Activated T-helper 2 cell treated with anti-CD3 and anti-CD28 coated beads, Interferon-gamma antibody, Interleukin-2, Interleukin-4, amounts not matched to agents 10 μg/mL and 5 μg/mL and 100 μg/mL, durations not matched to agents 14 hours and 24 hours and 36 hours (primary cell): ENCODE measurements around the gene CDKN1B. TPM values are rescaled to one million over a fixed set of nuclear protein-coding genes. Genes with fewer than 3 reads are reported as not detected.

Experiments
- DNase-seq: peaks from one replicate; pipeline ENCODE4 v3.0.0; 2021; ENCODE audit warnings: low spot score
- H3K27ac Mint-ChIP-seq: one replicate; pipeline ENCODE4 v1.8.0; 2021; ENCODE audit warnings: mixed read lengths
- H3K27me3 Mint-ChIP-seq: one replicate; pipeline ENCODE4 v1.8.0; 2021; ENCODE audit warnings: low read depth, mixed read lengths
- H3K36me3 Mint-ChIP-seq: one replicate; pipeline ENCODE4 v1.8.0; 2021; ENCODE audit warnings: low read depth, mixed read lengths
- H3K4me1 Mint-ChIP-seq: one replicate; pipeline ENCODE4 v1.8.0; 2021; ENCODE audit warnings: low read depth, mixed read lengths
- H3K4me3 Mint-ChIP-seq: one replicate; pipeline ENCODE4 v1.8.0; 2021; ENCODE audit warnings: low read depth, mild to moderate bottlenecking, moderate library complexity, mixed read lengths
- H3K9me3 Mint-ChIP-seq: one replicate; pipeline ENCODE4 v1.8.0; 2021; ENCODE audit warnings: mixed read lengths
- intact Hi-C: fragments of 100-400 bp; cut with micrococcal nuclease; formaldehyde crosslinking; loops from one replicate; pipeline ENCODE4 v1.15.1; 2023
- total RNA-seq: library from RNA; stranded (reverse); gene quantifications from 2 replicates; pipeline ENCODE4 v1.2.3, GENCODE V29; 2022

CDKN1B gene
- total RNA-seq, 1 donor from 2014 or later: 53.4 TPM

GRCh38 chr12:12714276-12715021, 2.7 kb upstream of the CDKN1B start:
- Mint-ChIP-seq H3K36me3 (peaks cover 29% of the 10 kb centered on the region), H3K27me3 (no peaks in the 10 kb centered on the region), H3K4me3 (peak overlapping the region; percentile 90), H3K4me1 (peaks cover 44% of the 10 kb centered on the region), H3K9me3 (no peaks in the 10 kb centered on the region), H3K27ac (peak overlapping the region; percentile 98)
- peak; percentile 44 for DNase-seq
- intact Hi-C loops: loop anchor here (1.0 to 5.0 kb wide), 7 partner anchors 18 to 1062 kb away; partner anchors contain the start of genes BORCS5 and GPR19

DNA sequence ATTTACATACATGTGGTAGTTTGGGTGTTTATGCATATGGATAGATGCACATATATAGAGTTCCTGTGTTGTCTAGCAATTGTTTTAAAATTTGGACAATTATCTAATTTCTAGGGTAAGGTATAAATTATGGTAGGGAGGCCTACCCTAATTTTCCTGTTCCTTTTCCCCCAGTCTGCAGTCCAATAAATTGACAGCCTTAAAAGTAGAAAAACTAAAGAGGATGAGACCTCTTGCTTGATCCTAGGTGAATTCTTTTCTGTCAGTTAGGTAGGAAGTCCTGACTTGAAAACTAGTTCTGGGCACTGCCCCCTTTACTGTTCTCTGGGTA, 2.1 kb upstream of the CDKN1B start:
- H3K4me3 Mint-ChIP-seq: peak overlapping the region; percentile 90
- H3K27me3 Mint-ChIP-seq: no peaks in the 10 kb centered on the region
- H3K27ac Mint-ChIP-seq: peak overlapping the region; percentile 98
- no peak for DNase-seq
- H3K4me1 Mint-ChIP-seq: peaks cover 45% of the 10 kb centered on the region
- peaks cover 35% of the 10 kb centered on the region for H3K36me3 Mint-ChIP-seq
- intact Hi-C loops: loop anchor here (1.0 to 5.0 kb wide), 7 partner anchors 19 to 1063 kb away; partner anchors contain the start of genes BORCS5 and GPR19
- no peaks in the 10 kb centered on the region for H3K9me3 Mint-ChIP-seq

DNA sequence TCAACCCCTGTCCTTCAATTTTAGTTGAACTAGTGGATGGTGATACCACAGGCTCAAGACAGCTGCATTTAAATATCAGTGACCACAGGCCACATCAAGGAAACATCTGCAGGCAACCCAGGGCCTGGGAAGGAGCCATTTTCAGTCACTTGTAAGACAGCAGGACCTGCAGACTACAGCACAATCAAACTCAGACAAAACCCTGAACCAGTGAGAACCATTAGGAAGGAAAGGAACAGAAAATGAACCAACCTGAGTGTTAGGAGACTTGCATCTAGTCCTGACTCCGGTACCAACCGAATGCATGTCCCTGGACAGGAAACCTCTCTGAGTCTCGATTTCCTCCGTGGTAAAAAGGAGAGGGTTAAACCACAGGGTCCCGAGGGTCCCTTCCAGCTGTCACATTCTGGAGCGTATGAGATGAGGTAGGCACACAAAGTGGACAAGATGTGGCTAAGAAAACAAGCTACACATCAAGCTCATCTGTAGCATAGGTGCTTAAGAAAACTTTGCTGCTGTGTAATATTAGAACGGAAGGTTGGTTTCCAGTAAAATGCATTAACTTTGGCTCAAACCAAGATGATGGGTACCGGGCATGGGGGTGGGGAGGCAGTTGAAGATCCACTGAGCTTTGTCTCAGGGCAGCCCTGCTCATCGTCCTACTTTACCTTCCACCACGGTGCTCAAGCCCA, 1.6 kb upstream of the CDKN1B start:
- no peak for DNase-seq
- intact Hi-C loops: loop anchor here (1.0 to 5.0 kb wide), 7 partner anchors 19 to 1063 kb away; partner anchors contain the start of genes BORCS5 and GPR19
- peaks cover 47% of the 10 kb centered on the region for H3K4me1 Mint-ChIP-seq

GRCh38 chr12:12716151-12716792, 896 bp upstream of the CDKN1B start:
- Mint-ChIP-seq H3K27ac (peak overlapping the region; percentile 98), H3K27me3 (no peaks in the 10 kb centered on the region), H3K9me3 (no peaks in the 10 kb centered on the region), H3K36me3 (peaks cover 47% of the 10 kb centered on the region), H3K4me1 (peaks cover 54% of the 10 kb centered on the region), H3K4me3 (peak overlapping the region; percentile 90)
- intact Hi-C loops: loop anchor here (5.0 kb wide), 5 partner anchors 209 to 1064 kb away; no protein-coding TSS in a partner anchor
- DNase-seq: no peak

More for the DNA sequence above, 1.6 kb upstream of the CDKN1B start:
- peak overlapping the region; percentile 90 for H3K4me3 Mint-ChIP-seq
- no peaks in the 10 kb centered on the region for H3K9me3 Mint-ChIP-seq
- peak overlapping the region; percentile 98 for H3K27ac Mint-ChIP-seq
- peaks cover 40% of the 10 kb centered on the region for H3K36me3 Mint-ChIP-seq
- H3K27me3 Mint-ChIP-seq: no peaks in the 10 kb centered on the region

- intact Hi-C loops: loop anchor here (1.0 to 5.0 kb wide), 7 partner anchors 8 to 1065 kb away; no protein-coding TSS in a partner anchor
- no peak for DNase-seq
- H3K27ac Mint-ChIP-seq: peak overlapping the region; percentile 98
- no peaks in the 10 kb centered on the region for H3K9me3 Mint-ChIP-seq
- H3K4me3 Mint-ChIP-seq: peak overlapping the region; percentile 99
- peaks cover 56% of the 10 kb centered on the region for H3K36me3 Mint-ChIP-seq
- H3K4me1 Mint-ChIP-seq: peaks cover 51% of the 10 kb centered on the region
- H3K27me3 Mint-ChIP-seq: no peaks in the 10 kb centered on the region
Measured at GRCh38 chr12:12717586-12718380, 615 bp downstream of the CDKN1B start.

DNA sequence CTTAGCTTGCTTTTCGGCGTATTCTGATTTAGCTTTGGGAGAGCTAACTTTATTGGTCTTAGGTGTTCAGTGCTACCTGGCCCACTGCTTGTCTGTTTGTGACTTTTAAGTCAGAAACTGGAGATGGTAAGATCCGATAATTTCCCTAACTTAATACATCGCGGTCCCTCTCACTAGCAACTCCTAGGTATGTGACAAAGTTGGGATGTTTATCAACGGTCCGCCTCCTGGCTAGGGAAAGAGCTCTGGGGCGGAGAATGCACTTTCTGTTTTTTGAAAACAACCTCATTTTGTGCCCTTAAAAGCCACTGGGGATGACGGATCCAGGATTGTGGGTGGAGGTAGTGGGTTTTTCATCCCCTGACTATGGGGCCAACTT, 1.2 kb downstream of the CDKN1B start:
- no peak for DNase-seq
- Mint-ChIP-seq H3K36me3 (peaks cover 62% of the 10 kb centered on the region), H3K27me3 (no peaks in the 10 kb centered on the region), H3K9me3 (no peaks in the 10 kb centered on the region), H3K4me1 (peaks cover 50% of the 10 kb centered on the region), H3K27ac (peak overlapping the region; percentile 98), H3K4me3 (peak overlapping the region; percentile 99)
- intact Hi-C loops: loop anchor here (5.0 kb wide), 5 partner anchors 211 to 1066 kb away; no protein-coding TSS in a partner anchor

DNA sequence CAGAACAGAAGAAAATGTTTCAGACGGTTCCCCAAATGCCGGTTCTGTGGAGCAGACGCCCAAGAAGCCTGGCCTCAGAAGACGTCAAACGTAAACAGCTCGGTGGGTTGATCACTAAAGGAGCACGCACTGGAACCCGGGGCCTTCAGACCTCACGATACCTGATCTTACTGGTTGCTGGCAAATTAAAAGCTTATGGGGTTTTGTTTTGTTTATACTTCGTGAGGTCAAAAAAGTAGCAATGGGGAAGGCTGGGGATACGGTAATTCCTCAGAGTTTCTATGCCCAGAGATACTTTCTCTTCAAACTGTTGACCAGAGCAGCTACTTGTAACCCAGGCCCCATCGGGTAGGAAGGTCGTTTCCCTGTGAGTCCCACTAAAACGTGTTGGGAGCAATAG, 1.7 kb downstream of the CDKN1B start:
- DNase-seq: no peak
- Mint-ChIP-seq H3K36me3 (peaks cover 65% of the 10 kb centered on the region), H3K9me3 (no peaks in the 10 kb centered on the region), H3K27ac (peak overlapping the region; percentile 98), H3K27me3 (no peaks in the 10 kb centered on the region), H3K4me3 (peak overlapping the region; percentile 99), H3K4me1 (peaks cover 45% of the 10 kb centered on the region)
- intact Hi-C loops: loop anchor here (5.0 kb wide), 5 partner anchors 212 to 1067 kb away; no protein-coding TSS in a partner anchor

GRCh38 chr12:12719496-12719895, 2.3 kb downstream of the CDKN1B start:
- Mint-ChIP-seq H3K4me3 (peak overlapping the region; percentile 99), H3K36me3 (peaks cover 65% of the 10 kb centered on the region), H3K27ac (peak overlapping the region; percentile 98), H3K4me1 (peaks cover 40% of the 10 kb centered on the region), H3K9me3 (no peaks in the 10 kb centered on the region), H3K27me3 (no peaks in the 10 kb centered on the region)
- DNase-seq: no peak
- intact Hi-C loops: loop anchor here (5.0 kb wide), 5 partner anchors 212 to 1067 kb away; no protein-coding TSS in a partner anchor

DNA sequence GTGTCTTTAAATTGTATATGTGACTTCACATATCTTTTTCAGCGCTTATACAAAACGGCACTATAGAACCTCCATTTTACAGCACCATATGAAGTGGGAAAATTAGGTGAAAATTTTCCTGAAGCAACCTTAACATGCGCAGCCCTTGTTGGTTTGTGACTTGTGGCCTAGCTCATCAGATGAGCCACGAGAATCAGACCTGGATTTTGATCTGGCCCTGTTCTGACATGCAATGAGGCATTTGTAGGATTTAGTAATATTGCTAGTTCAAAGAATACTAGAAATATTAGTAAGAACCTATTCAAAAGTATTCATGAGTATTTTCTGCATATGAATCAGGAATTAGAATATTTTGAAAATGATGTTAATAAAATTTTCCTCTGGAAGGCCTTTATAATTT, 2.9 kb downstream of the CDKN1B start:
- H3K9me3 Mint-ChIP-seq: no peaks in the 10 kb centered on the region
- no peak for DNase-seq
- intact Hi-C loops: loop anchor here (5.0 kb wide), 1 partner anchor 1672 kb away; no protein-coding TSS in a partner anchor
- peak overlapping the region; percentile 99 for H3K4me3 Mint-ChIP-seq
- peaks cover 67% of the 10 kb centered on the region for H3K36me3 Mint-ChIP-seq
- no peaks in the 10 kb centered on the region for H3K27me3 Mint-ChIP-seq
- H3K27ac Mint-ChIP-seq: peak overlapping the region; percentile 98
- H3K4me1 Mint-ChIP-seq: peaks cover 36% of the 10 kb centered on the region

GRCh38 chr12:12720672-12721161, 3.5 kb downstream of the CDKN1B start:
- H3K4me1 Mint-ChIP-seq: peaks cover 30% of the 10 kb centered on the region
- intact Hi-C loops: loop anchor here (5.0 kb wide), 1 partner anchor 1672 kb away; no protein-coding TSS in a partner anchor
- no peaks in the 10 kb centered on the region for H3K27me3 Mint-ChIP-seq
- DNase-seq: no peak
- peak overlapping the region; percentile 98 for H3K27ac Mint-ChIP-seq
- H3K36me3 Mint-ChIP-seq: peaks cover 67% of the 10 kb centered on the region
- no peaks in the 10 kb centered on the region for H3K9me3 Mint-ChIP-seq
- peak overlapping the region; percentile 99 for H3K4me3 Mint-ChIP-seq

DNA sequence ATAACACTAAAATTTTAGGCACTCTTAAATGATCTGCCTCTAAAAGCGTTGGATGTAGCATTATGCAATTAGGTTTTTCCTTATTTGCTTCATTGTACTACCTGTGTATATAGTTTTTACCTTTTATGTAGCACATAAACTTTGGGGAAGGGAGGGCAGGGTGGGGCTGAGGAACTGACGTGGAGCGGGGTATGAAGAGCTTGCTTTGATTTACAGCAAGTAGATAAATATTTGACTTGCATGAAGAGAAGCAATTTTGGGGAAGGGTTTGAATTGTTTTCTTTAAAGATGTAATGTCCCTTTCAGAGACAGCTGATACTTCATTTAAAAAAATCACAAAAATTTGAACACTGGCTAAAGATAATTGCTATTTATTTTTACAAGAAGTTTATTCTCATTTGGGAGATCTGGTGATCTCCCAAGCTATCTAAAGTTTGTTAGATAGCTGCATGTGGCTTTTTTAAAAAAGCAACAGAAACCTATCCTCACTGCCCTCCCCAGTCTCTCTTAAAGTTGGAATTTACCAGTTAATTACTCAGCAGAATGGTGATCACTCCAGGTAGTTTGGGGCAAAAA, 4.1 kb downstream of the CDKN1B start:
- Mint-ChIP-seq H3K27ac (peak overlapping the region; percentile 98), H3K9me3 (no peaks in the 10 kb centered on the region), H3K4me3 (peak overlapping the region; percentile 99), H3K27me3 (no peaks in the 10 kb centered on the region), H3K36me3 (peaks cover 70% of the 10 kb centered on the region), H3K4me1 (peaks cover 24% of the 10 kb centered on the region)
- no peak for DNase-seq
- intact Hi-C loops: loop anchor here (5.0 kb wide), 1 partner anchor 1671 kb away; no protein-coding TSS in a partner anchor
